ENCODE results near the gene RNPEPL1. TPM values are rescaled to one million over a fixed set of nuclear protein-coding genes. Genes with fewer than 3 reads are reported as not detected.
A peak's percentile ranks its signal among the peaks of the same experiment; 100 is the strongest.

Gene RNPEPL1
- total RNA-seq, 1 experiment from 2014 or later, result 22.6 TPM

GRCh38 chr2:240566203-240567136, 1.8 kb upstream of the RNPEPL1 start:
- CTCF ChIA-PET, result interaction anchor here (0.6 to 2.8 kb wide), 7 partner anchors 13 to 276 kb away, joined by 3 to 25 read pairs (median 7); partner anchors contain the start of gene CAPN10
- Histone ChIP-seq H3K4me3 (ENCODE audit: low read depth, low read length) (peak overlapping the region; percentile 68), H3K9me3 (no peaks in the 10 kb centered on the region), H3K36me3 (ENCODE audit: control insufficient read depth, insufficient read depth, low read length) (no peaks in the 10 kb centered on the region), H3K27me3 (replicated peaks; ENCODE audit: control insufficient read depth, insufficient read depth, low read length) (no peaks in the 10 kb centered on the region), H3K4me1 (peaks cover 26% of the 10 kb centered on the region)
- peak; percentile 64 to 71 for TF ChIP-seq CTCF (IDR thresholded peaks at IDR 0.05; ENCODE audit: insufficient read depth in 1 of 2, low read depth in 1 of 2, low read length in 1 of 2, severe bottlenecking in 1 of 2, unreplicated experiment in 1 of 2)
- no peaks in the 10 kb centered on the region for H3K9me3 Mint-ChIP-seq (ENCODE audit: unreplicated experiment)
- H3K27me3 Mint-ChIP-seq (ENCODE audit: insufficient read depth, unreplicated experiment), result no peaks in the 10 kb centered on the region
- POLR2A ChIA-PET, result interaction anchor here (1.8 kb wide), 1 partner anchor 20 kb away, joined by 14 read pairs; the partner anchor contains the start of gene CAPN10
- H3K36me3 Mint-ChIP-seq (ENCODE audit: insufficient read depth, unreplicated experiment), result peaks cover 17% of the 10 kb centered on the region
- BruUV-seq (replicated peaks), result no TSS peak
- DNase-seq, result peak; percentile 89 to 91
- intact Hi-C loops (cut with micrococcal nuclease; ENCODE audit: unreplicated experiment), result no loop called here
- H3K4me3 Mint-ChIP-seq (ENCODE audit: unreplicated experiment), result peak overlapping the region; percentile 83
- H3K4me1 Mint-ChIP-seq (ENCODE audit: low read depth, unreplicated experiment), result peaks cover 19% of the 10 kb centered on the region
- H3K27ac Mint-ChIP-seq (ENCODE audit: unreplicated experiment), result peak overlapping the region; percentile 71

- peaks cover 16% of the 10 kb centered on the region for H3K4me1 Mint-ChIP-seq (ENCODE audit: low read depth, unreplicated experiment)
- H3K4me3 Mint-ChIP-seq (ENCODE audit: unreplicated experiment), result peak overlapping the region; percentile 83
- Histone ChIP-seq H3K4me3 (ENCODE audit: low read depth, low read length) (peak overlapping the region; percentile 68), H3K9me3 (no peaks in the 10 kb centered on the region), H3K4me1 (peaks cover 26% of the 10 kb centered on the region), H3K36me3 (ENCODE audit: control insufficient read depth, insufficient read depth, low read length) (no peaks in the 10 kb centered on the region), H3K27me3 (replicated peaks; ENCODE audit: control insufficient read depth, insufficient read depth, low read length) (no peaks in the 10 kb centered on the region)
- no peaks in the 10 kb centered on the region for H3K27me3 Mint-ChIP-seq (ENCODE audit: insufficient read depth, unreplicated experiment)
- BruUV-seq (replicated peaks), result no TSS peak
- POLR2A ChIA-PET, result interaction anchor here (1.8 kb wide), 1 partner anchor 19 kb away, joined by 14 read pairs; the partner anchor contains the start of gene CAPN10
- intact Hi-C loops (cut with micrococcal nuclease; ENCODE audit: unreplicated experiment), result no loop called here
- CTCF ChIA-PET, result interaction anchor here (1.8 to 2.8 kb wide), 4 partner anchors 12 to 53 kb away, joined by 7 to 25 read pairs (median 8); partner anchors contain the start of gene CAPN10
- H3K36me3 Mint-ChIP-seq (ENCODE audit: insufficient read depth, unreplicated experiment), result peaks cover 17% of the 10 kb centered on the region
- no peaks in the 10 kb centered on the region for H3K9me3 Mint-ChIP-seq (ENCODE audit: unreplicated experiment)
- no peak overlapping the region for H3K27ac Mint-ChIP-seq (ENCODE audit: unreplicated experiment)
- TF ChIP-seq CTCF (IDR thresholded peaks at IDR 0.05; ENCODE audit: insufficient read depth in 1 of 2, low read depth in 1 of 2, low read length in 1 of 2, severe bottlenecking in 1 of 2, unreplicated experiment in 1 of 2), result no peak
- peak in 1 of 2 experiments; percentile 26 for DNase-seq
Observed at GRCh38 chr2:240567137-240567871, 980 bp upstream of the RNPEPL1 start.
